ENCODE measurements around the gene ERAS.
"Not testable (repeated sequence)": the region's sequence is repeated elsewhere in the genome, so short reads cannot be mapped to it uniquely, and the experiment has no call there.

Gene ERAS

DNA sequence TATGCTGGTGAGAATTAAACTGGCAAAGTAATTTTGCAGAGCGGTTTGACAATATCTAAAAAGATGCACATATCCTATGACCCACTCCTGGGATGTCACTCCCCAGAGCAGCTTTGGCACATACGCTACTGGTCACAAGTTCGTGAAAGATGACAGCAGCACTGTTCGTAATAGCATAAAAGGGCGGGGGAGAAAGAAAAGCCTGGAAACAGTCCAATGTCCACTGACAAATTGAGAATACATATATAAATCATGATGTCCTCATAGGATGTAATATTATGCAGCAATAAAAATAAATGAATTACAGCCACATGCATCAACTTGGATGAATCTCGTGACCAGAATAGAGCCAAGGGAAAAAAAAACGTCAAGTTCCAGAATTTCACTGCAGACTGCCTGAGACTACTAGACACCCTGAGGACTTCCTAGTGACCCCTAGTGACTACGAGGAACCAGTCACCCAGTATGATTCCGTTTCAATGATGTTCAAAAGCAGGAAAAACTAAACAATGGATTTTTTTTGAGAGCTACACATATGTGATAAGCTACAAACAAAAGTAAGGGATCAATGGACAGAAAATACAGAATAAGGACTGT is 7.3 kb downstream of the ERAS start:
- no peak for DNase-seq

DNA sequence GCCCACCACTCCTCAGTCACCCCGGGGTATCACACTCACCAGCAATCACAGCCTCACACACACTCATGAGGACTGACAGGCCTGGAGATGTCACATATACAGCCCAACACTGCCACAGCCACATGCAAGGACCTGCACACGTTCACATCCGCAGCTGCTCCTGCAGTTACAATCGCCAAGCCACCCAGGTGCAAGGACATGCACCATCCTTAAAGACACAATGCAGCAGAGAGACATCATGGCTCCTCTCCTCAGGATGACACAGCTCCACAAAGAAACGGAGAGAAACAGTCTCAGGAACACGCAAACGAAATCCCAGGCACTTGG is 8.0 kb downstream of the ERAS start:
- DNase-seq: no peak

DNA sequence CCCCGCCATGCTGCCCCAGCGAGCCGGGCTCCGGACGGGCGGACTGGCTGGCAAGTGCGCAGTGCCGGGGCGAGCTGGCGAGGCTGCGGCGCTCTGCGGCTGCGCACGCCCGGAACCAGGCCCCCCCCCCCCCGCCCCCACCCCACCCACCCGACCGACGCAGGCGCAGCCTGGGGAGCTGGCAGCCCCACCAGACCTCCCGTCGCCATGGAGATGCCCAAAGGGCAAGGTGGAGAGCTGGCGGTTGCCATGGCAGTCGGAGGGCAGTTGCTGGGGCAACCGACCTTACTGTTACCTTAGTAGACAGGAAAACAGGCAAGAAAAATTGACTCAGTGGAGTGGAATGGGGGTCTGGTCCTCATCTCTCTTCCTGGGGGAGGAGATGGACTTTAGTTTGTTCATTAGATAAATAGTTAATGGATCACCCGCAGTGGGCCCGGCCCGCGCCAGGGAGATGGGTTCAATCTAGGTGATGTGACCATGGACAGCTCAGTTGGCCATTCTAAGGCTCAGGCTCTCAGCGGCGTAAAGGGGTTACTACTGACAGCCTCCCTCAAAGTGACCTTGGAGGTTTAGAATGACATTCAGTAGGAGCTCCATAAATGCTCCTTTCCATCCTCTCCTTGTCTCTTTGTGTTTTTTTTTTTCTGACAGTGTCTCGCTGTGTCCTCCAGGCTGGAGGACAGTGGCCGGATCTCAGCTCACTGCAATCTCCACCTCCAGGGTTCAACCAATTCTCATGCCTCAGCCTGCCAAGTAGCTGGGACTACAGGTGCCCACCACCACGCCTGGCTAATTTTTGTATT is 9.4 kb downstream of the ERAS start, which contains the start of gene PCSK1N:
TSS of gene PCSK1N (minus strand) at position 87 of the 806 bp plus-strand sequence. CDS start at position 9, 78 bp downstream.
- DNase-seq: peak; percentile 70

DNA sequence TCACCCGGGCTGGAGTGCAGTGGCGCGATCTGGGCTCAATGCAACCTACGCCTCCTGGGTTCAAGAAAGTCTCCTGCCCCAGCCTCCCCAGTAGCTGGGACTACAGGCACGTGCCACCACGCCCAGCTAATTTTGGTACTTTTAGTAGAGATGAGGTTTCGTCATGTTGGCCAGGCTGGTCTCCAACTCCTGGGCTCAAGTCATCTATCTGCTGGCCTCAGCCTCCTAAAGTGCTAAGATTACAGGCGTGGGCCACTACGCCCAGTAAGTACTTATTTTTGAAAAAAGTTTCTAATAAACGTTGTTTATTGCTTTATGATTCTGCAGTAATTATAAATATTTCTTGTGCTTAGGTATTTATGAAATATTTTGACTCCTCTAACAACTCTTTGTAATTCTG is 13.4 kb downstream of the ERAS start:
- DNase-seq: no peak

DNA sequence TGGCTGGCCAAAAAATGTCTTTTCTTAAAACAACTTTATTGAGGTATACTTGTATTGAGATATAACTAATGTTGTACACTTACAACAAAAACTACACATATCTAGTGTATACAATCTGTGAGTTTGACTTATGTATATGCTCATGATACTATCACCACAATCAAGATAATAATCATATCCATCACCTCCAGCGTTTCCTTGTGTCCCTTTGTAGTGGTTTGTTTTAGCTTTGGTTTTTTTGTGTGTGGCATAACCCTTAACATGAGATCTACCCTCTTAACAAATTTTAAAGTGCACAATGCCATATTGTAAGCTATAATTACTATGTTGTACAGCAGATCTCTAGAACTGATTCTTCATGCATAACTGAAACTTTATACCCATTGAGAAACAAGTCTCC is 22.5 kb downstream of the ERAS start:
- no peak for DNase-seq

DNA sequence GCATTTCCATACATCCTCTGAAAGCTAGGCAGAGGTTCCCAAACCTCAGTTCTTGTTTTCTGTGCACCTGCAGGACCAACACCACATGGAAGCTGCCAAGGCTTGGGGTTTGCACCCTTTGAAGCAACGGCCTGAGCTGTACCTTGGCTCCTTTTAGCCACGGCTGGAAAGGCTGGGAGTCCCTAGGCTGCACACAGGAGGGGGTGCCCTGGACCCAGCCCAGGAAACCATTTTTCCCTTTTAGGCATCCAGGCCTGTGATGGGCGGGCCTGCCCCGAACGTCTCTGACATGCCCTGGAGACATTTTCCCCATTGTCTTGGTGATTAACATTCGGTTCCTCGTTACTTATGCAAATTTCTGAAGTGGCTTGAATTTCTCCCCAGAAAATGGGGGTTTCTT is 26.5 kb downstream of the ERAS start:
- no peak for DNase-seq

DNA sequence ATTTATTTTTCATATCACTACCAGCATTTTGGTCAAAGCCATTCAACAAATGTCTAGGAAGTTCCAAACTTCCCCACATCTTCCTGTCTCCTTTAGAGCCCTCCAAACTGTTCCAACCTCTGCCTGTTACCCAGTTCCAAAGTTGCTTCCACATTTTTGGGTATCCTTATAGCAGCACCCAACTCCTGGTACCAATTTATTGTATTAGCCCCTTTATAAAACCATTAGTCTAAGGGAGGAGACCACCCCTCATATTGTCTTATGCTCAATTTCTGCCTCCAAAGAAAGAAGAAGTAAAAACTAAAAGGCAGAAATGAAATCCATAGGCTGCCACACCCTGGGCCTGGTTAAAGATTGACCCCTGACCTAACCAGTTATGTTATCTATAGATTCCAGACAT is 27.2 kb downstream of the ERAS start:
- not testable (repeated sequence) for DNase-seq

DNA sequence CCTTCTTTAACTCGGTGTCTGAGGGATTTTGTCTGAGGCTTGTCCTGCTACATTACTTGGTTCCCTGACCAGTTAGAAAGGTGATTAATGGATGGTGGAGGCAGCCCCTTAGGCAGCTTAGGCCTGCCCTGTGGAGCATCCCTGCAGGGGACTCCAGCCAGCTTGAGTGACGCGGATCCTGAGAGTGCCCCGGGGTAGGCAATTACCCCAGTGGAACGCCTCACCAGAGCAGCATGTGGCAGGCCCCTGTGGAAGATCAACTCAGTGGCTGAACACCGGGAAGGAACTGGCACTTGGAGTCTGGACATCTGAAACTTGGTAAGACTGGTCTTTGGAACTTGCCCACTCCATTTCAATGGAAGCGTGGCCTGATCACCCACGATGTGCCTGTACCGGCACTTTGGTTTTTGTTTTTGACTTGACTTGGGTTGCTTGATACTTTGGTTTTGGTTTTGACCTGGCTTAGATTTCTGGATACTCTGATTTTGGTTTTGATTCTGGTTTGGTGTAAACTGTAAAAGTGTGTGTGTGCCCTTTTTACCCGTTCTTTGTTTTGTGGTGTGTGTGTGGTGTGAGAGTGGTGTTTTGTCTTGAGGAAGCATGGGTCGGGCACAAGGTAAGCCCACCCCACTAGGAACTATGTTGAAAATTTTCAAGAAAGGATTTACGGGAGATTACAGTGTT is 27.9 kb downstream of the ERAS start:
- not testable (repeated sequence) for DNase-seq

DNA sequence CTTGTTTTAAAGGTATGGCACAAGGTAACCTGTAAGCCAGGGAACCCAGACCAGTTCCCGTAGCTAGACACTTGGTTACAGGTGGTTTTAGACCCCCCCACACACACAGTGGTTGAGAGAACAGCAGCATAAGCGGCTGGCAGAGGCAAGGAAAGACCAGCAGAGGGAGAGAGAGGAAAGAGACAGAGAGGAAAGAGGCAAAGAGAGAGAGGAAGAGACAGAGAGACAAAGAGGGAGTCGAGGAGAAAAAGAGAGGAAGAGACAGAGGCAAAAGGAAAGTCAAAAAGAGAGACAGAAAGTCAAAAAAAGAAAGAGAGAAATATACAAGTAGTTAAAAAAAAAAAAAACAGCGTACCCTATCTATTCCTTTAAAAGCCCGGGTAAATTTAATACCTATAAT is 28.6 kb downstream of the ERAS start:
- DNase-seq: no peak

DNA sequence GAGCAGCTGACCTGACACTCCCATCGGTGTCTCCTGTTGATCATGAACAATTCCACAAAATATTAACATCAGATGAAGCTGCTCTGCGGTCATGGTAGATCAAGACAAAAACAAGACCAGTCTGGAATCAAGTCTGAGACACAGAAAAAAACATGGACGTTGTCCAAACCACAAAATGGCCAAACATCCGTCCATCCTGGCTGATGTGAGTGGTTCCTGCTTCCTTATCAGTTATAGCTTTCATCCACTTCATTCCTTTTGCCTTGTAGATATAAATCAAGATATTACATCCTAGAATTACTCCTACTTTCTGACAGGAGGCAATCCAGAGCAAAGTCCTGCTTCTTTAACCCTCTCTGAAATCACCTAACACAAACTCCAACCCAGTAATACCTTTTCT is 37.9 kb downstream of the ERAS start:
- peak; percentile 36 for DNase-seq

DNA sequence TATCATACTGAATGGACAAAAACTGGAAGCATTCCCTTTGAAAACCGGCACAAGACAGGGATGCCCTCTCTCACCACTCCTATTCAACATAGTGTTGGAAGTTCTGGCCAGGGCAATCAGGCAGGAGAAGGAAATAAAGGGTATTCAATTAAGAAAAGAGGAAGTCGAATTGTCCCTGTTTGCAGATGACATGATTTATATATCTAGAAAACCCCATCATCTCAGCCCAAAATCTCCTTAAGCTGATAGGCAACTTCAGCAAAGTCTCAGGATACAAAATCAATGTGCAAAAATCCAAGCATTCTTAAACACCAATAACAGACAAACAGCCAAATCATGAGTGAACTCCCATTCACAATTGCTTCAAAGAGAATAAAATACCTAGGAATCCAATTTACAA is 45.7 kb downstream of the ERAS start:
- DNase-seq: not testable (repeated sequence)

DNA sequence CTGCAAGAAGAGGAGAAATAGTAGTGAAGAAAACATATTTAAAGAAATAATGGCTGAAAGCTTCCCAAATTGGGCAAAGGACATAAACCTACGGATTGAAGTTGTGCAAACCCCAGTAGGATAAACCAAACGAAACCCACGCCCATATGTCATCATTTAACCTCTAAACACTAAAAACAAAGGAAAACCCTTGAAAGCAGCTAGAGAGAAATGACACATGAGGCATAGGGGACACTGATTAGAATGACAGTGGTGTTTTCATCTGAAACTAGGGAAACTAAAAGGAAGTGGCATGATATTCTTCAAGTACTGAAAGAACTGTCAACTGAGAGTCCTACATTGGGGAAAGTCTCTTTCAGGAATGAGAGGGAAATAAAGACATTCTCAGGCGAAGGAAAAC is 50.6 kb downstream of the ERAS start:
- DNase-seq: not testable (repeated sequence)
